ENCODE data around the gene LEMD2. TPM values are rescaled to one million over a fixed set of nuclear protein-coding genes. Genes with fewer than 3 reads are reported as not detected.
"Not testable (repeated sequence)": the region's sequence is repeated elsewhere in the genome, so short reads cannot be mapped to it uniquely, and the experiment has no call there.

The LEMD2 gene
- total and polyA plus RNA-seq, 2 experiments from 2014 or later, result 21.5 to 67.5 TPM

DNA sequence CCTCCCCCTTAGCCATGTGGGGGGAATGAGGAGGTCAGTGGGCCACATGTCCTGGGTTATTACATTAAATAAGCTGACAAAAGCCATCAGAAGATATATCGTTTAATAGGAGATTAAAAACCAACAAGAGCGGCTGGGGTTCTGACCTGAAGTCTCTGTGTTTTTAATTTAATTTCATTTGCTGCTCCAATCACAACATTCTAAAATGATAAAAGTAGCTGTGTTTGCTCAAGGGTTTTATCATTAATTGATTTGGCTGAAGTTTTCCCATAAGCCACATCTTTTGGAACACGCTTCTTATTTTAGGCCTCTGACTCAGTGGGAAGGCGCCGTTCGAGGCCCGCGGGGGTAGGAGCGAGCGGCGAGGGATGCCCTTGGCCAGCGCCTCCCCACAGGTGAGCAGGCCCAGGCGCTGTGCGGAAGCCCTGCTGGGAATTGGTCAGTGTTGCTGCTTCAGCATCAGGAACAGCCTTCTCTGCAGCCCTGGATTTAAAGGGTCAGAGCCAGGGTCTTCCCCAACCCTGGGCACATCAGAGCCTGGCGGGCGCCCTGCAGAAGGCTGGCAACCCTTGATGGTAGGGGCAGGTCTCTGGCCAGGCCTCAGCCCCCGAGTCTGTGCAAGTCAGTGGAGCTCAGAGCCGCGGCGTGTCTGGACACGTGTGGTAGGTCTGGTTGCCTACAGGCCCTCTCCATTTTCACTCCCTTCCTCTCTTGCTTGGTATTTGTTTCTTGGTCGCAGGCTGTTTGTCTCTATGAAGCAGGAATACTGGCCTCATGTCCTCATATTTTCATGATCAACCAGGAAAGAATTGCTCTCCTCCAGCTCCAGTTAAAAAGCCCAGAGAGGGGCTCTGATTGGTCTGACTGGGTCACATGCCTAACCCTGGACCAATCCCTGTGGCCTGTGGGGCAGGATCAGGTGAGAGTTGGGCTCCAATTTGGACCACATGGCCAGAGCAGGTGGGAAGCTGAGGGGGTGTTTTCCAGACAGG is 45.8 kb upstream of the LEMD2 start:
- Histone ChIP-seq H2AFZ (no peak overlapping the region), H3K79me2 (ENCODE audit: insufficient read depth) (no peaks in the 10 kb centered on the region), H3K4me3 (no peak overlapping the region), H3K9me2 (ENCODE audit: insufficient read depth) (no peaks in the 10 kb centered on the region), H3K9me3 (ENCODE audit: low read depth) (no peaks in the 10 kb centered on the region), H3K27me3 (replicated peaks; ENCODE audit: insufficient read depth) (0 out of 2 replicates have a peak, but pooled peaks cover 7% of the 10 kb centered on the region), H3K9ac (no peak overlapping the region), H4K20me1 (ENCODE audit: insufficient read depth) (no peaks in the 10 kb centered on the region), H3K36me3 (ENCODE audit: low read depth) (no peaks in the 10 kb centered on the region), H3K27ac (no peak overlapping the region), H3K4me2 (ENCODE audit: unreplicated experiment) (no peak overlapping the region), H3K4me1 (ENCODE audit: insufficient read depth) (peaks cover 23% of the 10 kb centered on the region), H3F3A (ENCODE audit: insufficient read depth) (peaks cover 9% of the 10 kb centered on the region)
- TF ChIP-seq EZH2phosphoT487 (IDR thresholded peaks at IDR 0.05; ENCODE audit: insufficient read depth, low read depth), result no peak
- no peak for TF ChIP-seq EZH2 (IDR thresholded peaks at IDR 0.05; ENCODE audit: insufficient read depth, poor library complexity, severe bottlenecking)
- 93 to 96% methylated on average over 22 of the region's 22 CpGs for WGBS, 2 experiments (ENCODE audit: low coverage in 1 of 2, low lambda C conversion rate in 2 of 2, missing lambda C conversion rate in 2 of 2)
- in situ Hi-C loops (cut with MboI), result no loop called here
- DNase-seq, result no peak

DNA sequence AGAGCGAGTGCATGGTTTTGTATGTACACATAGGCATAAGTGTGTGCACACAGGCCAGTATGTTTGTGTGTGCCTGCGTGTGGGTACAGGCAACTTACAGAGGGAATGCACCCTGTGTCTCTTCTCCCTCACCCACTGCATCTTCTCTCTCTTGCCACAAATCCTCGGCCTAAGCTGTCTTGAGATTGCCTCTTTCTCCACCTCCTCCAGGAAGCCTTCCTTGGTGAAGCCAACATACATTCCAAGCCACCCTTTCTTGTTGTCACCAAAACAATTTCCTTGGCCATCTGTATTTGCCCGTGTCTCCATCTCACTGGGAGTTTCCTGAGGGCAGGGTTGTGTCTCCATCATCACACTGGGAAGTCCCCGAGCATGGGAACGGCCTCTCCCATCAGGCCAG is 44.7 kb upstream of the LEMD2 start:
- Histone ChIP-seq H2AFZ (no peak overlapping the region), H3K4me1 (ENCODE audit: insufficient read depth) (peaks cover 12% of the 10 kb centered on the region), H3K9me2 (ENCODE audit: insufficient read depth) (no peaks in the 10 kb centered on the region), H3K9ac (no peak overlapping the region), H3K27me3 (replicated peaks; ENCODE audit: insufficient read depth) (0 out of 2 replicates have a peak, but pooled peaks cover 7% of the 10 kb centered on the region), H3K4me2 (ENCODE audit: unreplicated experiment) (no peak overlapping the region), H3K79me2 (ENCODE audit: insufficient read depth) (no peaks in the 10 kb centered on the region), H4K20me1 (ENCODE audit: insufficient read depth) (no peaks in the 10 kb centered on the region), H3F3A (ENCODE audit: insufficient read depth) (no peaks in the 10 kb centered on the region), H3K27ac (no peak overlapping the region), H3K36me3 (ENCODE audit: low read depth) (no peaks in the 10 kb centered on the region), H3K9me3 (ENCODE audit: low read depth) (no peaks in the 10 kb centered on the region), H3K4me3 (no peak overlapping the region)
- DNase-seq, result no peak
- TF ChIP-seq EZH2 (IDR thresholded peaks at IDR 0.05; ENCODE audit: insufficient read depth, poor library complexity, severe bottlenecking) (no peak), EZH2phosphoT487 (IDR thresholded peaks at IDR 0.05; ENCODE audit: insufficient read depth, low read depth) (no peak)
- in situ Hi-C loops (cut with MboI), result no loop called here
- WGBS, 2 experiments (ENCODE audit: low coverage in 1 of 2, low lambda C conversion rate in 2 of 2, missing lambda C conversion rate in 2 of 2), result 88% methylated on average over 5 to 6 of the region's 6 CpGs

DNA sequence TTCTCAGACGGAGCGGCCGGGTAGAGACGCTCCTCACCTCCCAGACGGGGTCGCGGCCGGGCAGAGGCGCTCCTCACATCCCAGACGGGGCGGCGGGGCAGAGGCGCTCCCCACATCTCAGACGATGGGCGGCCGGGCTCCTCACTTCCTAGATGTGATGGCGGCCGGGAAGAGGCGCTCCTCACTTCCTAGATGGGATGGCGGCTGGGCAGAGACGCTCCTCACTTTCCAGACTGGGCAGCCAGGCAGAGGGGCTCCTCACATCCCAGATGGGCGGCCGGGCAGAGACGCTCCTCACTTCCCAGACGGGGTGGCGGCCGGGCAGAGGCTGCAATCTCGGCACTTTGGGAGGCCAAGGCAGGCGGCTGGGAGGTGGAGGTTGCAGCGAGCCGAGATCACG is 43.9 kb upstream of the LEMD2 start:
- H3K9me3 ChIP-seq (ENCODE audit: low read depth); H3K4me3 ChIP-seq; H3K4me2 ChIP-seq (ENCODE audit: unreplicated experiment); in situ Hi-C loops (cut with MboI); H3K36me3 ChIP-seq (ENCODE audit: low read depth); H4K20me1 ChIP-seq (ENCODE audit: insufficient read depth); H3K27ac ChIP-seq; H3F3A ChIP-seq (ENCODE audit: insufficient read depth); H3K9me2 ChIP-seq (ENCODE audit: insufficient read depth); H3K27me3 ChIP-seq (replicated peaks; ENCODE audit: insufficient read depth); H3K4me1 ChIP-seq (ENCODE audit: insufficient read depth); H3K79me2 ChIP-seq (ENCODE audit: insufficient read depth); H2AFZ ChIP-seq; DNase-seq; H3K9ac ChIP-seq: not testable (repeated sequence)
- WGBS, 2 experiments (ENCODE audit: low coverage in 1 of 2, low lambda C conversion rate in 2 of 2, missing lambda C conversion rate in 2 of 2), result 95% methylated on average over 14 of the region's 32 CpGs; no CpG with 5 or more reads in 1 of the 2 experiments

DNA sequence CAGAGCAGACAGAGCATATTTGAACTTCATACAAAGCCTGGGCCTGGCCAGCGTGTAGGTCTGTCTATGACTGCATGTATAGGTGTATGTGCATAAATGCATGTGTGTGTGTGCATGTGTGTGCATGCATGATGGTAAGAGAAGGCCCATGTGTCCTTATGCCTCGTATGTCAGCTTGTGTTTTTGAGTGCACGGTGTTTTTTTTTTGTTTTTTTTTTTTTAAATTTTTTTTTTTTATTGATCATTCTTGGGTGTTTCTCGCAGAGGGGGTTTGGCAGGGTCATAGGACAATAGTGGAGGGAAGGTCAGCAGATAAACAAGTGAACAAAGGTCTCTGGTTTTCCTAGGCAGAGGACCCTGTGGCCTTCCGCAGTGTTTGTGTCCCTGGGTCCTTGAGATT is 42.8 kb upstream of the LEMD2 start:
- H3K9ac ChIP-seq; H4K20me1 ChIP-seq (ENCODE audit: insufficient read depth); H3K4me2 ChIP-seq (ENCODE audit: unreplicated experiment); H3F3A ChIP-seq (ENCODE audit: insufficient read depth); H3K27ac ChIP-seq; DNase-seq; H3K9me2 ChIP-seq (ENCODE audit: insufficient read depth); H3K4me3 ChIP-seq; H3K27me3 ChIP-seq (replicated peaks; ENCODE audit: insufficient read depth); H3K36me3 ChIP-seq (ENCODE audit: low read depth); H3K9me3 ChIP-seq (ENCODE audit: low read depth); H3K4me1 ChIP-seq (ENCODE audit: insufficient read depth); in situ Hi-C loops (cut with MboI); H3K79me2 ChIP-seq (ENCODE audit: insufficient read depth); H2AFZ ChIP-seq: not testable (repeated sequence)
- 74 to 81% methylated on average over 5 of the region's 5 CpGs for WGBS, 2 experiments (ENCODE audit: low coverage in 1 of 2, low lambda C conversion rate in 2 of 2, missing lambda C conversion rate in 2 of 2)
